ENCODE data around the gene BAIAP2L1.

Gene BAIAP2L1

GRCh38 chr7:98281757-98282606 lies 118.9 kb downstream of the BAIAP2L1 start:
- POLR2A ChIA-PET (ENCODE audit: low non-redundant PET): no interaction called here
- CTCF ChIA-PET: no interaction called here

GRCh38 chr7:98280791-98281756 lies 119.8 kb downstream of the BAIAP2L1 start, which contains the start of gene BRI3:
Gene BRI3, plus strand, starts transcription at chr7:98281686. Its CDS starts 110 bp downstream, at chr7:98281796.
- TF ChIP-seq CTCF (conservative IDR thresholded peaks at IDR 0.05; ENCODE audit: low read depth): no peak
- CTCF ChIA-PET: interaction anchor here (0.5 kb wide), 1 partner anchor 526 kb away, joined by 3 read pairs; no protein-coding TSS in a partner anchor
- POLR2A ChIA-PET (ENCODE audit: low non-redundant PET): no interaction called here
- peak; percentile 94 for DNase-seq (ENCODE audit: low spot score)
- H3K27ac ChIP-seq: peak within 1 kb of the TSS; percentile 97

More at GRCh38 chr7:98281757-98282606, 118.9 kb downstream of the BAIAP2L1 start:
- TF ChIP-seq CTCF (conservative IDR thresholded peaks at IDR 0.05; ENCODE audit: low read depth): no peak
- DNase-seq (ENCODE audit: low spot score): no peak
- H3K27ac ChIP-seq: peak overlapping the region; percentile 97

GRCh38 chr7:98280296-98280695 lies 120.6 kb downstream of the BAIAP2L1 start:
- POLR2A ChIA-PET (ENCODE audit: low non-redundant PET): no interaction called here
- no peak for DNase-seq (ENCODE audit: low spot score)
- no peak for TF ChIP-seq CTCF (conservative IDR thresholded peaks at IDR 0.05; ENCODE audit: low read depth)
- H3K27ac ChIP-seq: peak overlapping the region; percentile 97
- CTCF ChIA-PET: interaction anchor here (0.5 to 0.6 kb wide), 2 partner anchors 505 to 526 kb away, joined by 3 read pairs; no protein-coding TSS in a partner anchor

- no peak for TF ChIP-seq CTCF (conservative IDR thresholded peaks at IDR 0.05; ENCODE audit: low read depth)
- 0 out of 2 replicates have a peak overlapping the region, but pooled peaks have one; percentile 9 for H3K27ac ChIP-seq
- ChIA-PET POLR2A (ENCODE audit: low non-redundant PET) (no interaction called here), CTCF (interaction anchor here (0.5 to 0.7 kb wide), 2 partner anchors 112 to 139 kb away, joined by 3 to 4 read pairs; no protein-coding TSS in a partner anchor)
- no peak for DNase-seq (ENCODE audit: low spot score)
Observed at GRCh38 chr7:98278936-98279335, 122.0 kb downstream of the BAIAP2L1 start.

GRCh38 chr7:98278408-98278807 lies 122.5 kb downstream of the BAIAP2L1 start:
- no peak for DNase-seq (ENCODE audit: low spot score)
- CTCF ChIA-PET: interaction anchor here (0.5 kb wide), 1 partner anchor 139 kb away, joined by 4 read pairs; no protein-coding TSS in a partner anchor
- POLR2A ChIA-PET (ENCODE audit: low non-redundant PET): interaction anchor here (0.6 to 0.7 kb wide), 2 partner anchors 10 to 501 kb away, joined by 4 to 8 read pairs; no protein-coding TSS in a partner anchor
- no peak for TF ChIP-seq CTCF (conservative IDR thresholded peaks at IDR 0.05; ENCODE audit: low read depth)
- H3K27ac ChIP-seq: 0 out of 2 replicates have a peak overlapping the region, but pooled peaks have one; percentile 9
